Vagina (tissue), 2 donors: Measurements from ENCODE around the gene ELMO3. TPM values are rescaled to one million over a fixed set of nuclear protein-coding genes. Genes with fewer than 3 reads are reported as not detected.

Experiments used
- DNase-seq, 2 donors: peaks; one replicate each; pipeline ENCODE4 v3.0.0-alpha.2; 2017; ENCODE audit errors: extremely low spot score in 2 of 2
- H3K27ac ChIP-seq: fragments of 200-600 bp; sonication (generic); one replicate; pipeline ENCODE4 v1.5.1; 2019
- H3K27me3 ChIP-seq: fragments of 200-600 bp; sonication (generic); one replicate; pipeline ENCODE4 v1.5.1; 2019
- H3K36me3 ChIP-seq, 2 donors: fragments of 200-600 bp; sonication (generic); one replicate each; pipeline ENCODE4 v1.5.1; 2017 to 2019
- H3K4me1 ChIP-seq: fragments of 200-600 bp; sonication (generic); one replicate; pipeline ENCODE4 v1.5.1; 2019
- H3K4me3 ChIP-seq, 2 donors: fragments of 200-600 bp; sonication (generic); 1 replicate in 1 of 2; 2 replicates in 1 of 2; pipeline ENCODE4 v1.5.1; 2016 to 2019
- H3K9me3 ChIP-seq: fragments of 200-600 bp; sonication (generic); one replicate; pipeline ENCODE4 v1.5.1; 2019
- CTCF ChIP-seq, 3 experiments: fragments of 450-650 bp in 2 of 3; fragments of 200-600 bp in 1 of 3; sonication (generic) in 1 of 3; IDR thresholded peaks; one replicate each; pipeline ENCODE4 v1.5.1; 2017 to 2019; ENCODE audit warnings: antibody characterized with exemption in 3 of 3, mild to moderate bottlenecking in 2 of 3, moderate library complexity in 2 of 3
- POLR2A ChIP-seq, 2 donors: fragments of 450-650 bp; IDR thresholded peaks; one replicate each; pipeline ENCODE4 v1.6.1; 2017; ENCODE audit warnings: antibody characterized with exemption in 2 of 2, mild to moderate bottlenecking in 2 of 2, moderate library complexity in 2 of 2
- POLR2AphosphoS5 ChIP-seq, 2 donors: sonication (generic); formaldehyde crosslinking; IDR thresholded peaks; one replicate each; pipeline ENCODE4 v1.9.0; 2017; ENCODE audit warnings: antibody characterized with exemption in 2 of 2, mild to moderate bottlenecking in 2 of 2, low read depth in 1 of 2; ENCODE audit not compliant: insufficient read depth in 1 of 2
- intact Hi-C: fragments of 100-400 bp; cut with DNase I; formaldehyde crosslinking; loops from one replicate; pipeline ENCODE4 v1.15.1; 2023
- total RNA-seq: library from RNA; depleted of rRNA; stranded (reverse); fragments of >200 nt; gene quantifications from one replicate; pipeline ENCODE4 v1.2.3, GENCODE V29; 2016

The ELMO3 gene
- total RNA-seq, 1 donor from 2014 or later: 21.6 TPM

GRCh38 chr16:67191995-67192681 lies 6.8 kb upstream of the ELMO3 start, which contains the start of gene E2F4:
Gene E2F4 (plus strand): TSS chr16:67192155. CDS start chr16:67192228, 73 bp downstream.
- DNase-seq: no peak
- H3K9me3 ChIP-seq: no peaks in the 10 kb centered on the region
- peaks cover 28% of the 10 kb centered on the region for H3K4me1 ChIP-seq
- H3K4me3 ChIP-seq: peak within 1 kb of the TSS; percentile 88 to 93
- intact Hi-C loops: loop anchor here (5.0 kb wide), 1 partner anchor 175 kb away; no protein-coding TSS in a partner anchor
- peak within 1 kb of the TSS; percentile 75 for H3K27ac ChIP-seq
- TF ChIP-seq POLR2AphosphoS5 (IDR thresholded peaks at IDR 0.05; ENCODE audit: insufficient read depth in 1 of 2, low read depth in 1 of 2): peak; percentile 75 to 93
- peak in 1 of 2 donors; percentile 57 for TF ChIP-seq POLR2A (IDR thresholded peaks at IDR 0.05)
- peak in 1 of 3 experiments; percentile 19 for TF ChIP-seq CTCF (IDR thresholded peaks at IDR 0.05)
- no peaks in the 10 kb centered on the region for H3K27me3 ChIP-seq
- H3K36me3 ChIP-seq: peaks cover 7 to 31% of the 10 kb centered on the region in 2 donors

- Histone ChIP-seq H3K27me3 (no peaks in the 10 kb centered on the region), H3K9me3 (no peaks in the 10 kb centered on the region), H3K4me3 (peak overlapping the region; percentile 88 to 93), H3K4me1 (peaks cover 28% of the 10 kb centered on the region), H3K27ac (peak overlapping the region; percentile 75), H3K36me3 (peaks cover 7 to 38% of the 10 kb centered on the region in 2 donors)
- DNase-seq: no peak
- TF ChIP-seq POLR2A (IDR thresholded peaks at IDR 0.05) (no peak), CTCF (IDR thresholded peaks at IDR 0.05) (no peak), POLR2AphosphoS5 (IDR thresholded peaks at IDR 0.05; ENCODE audit: insufficient read depth in 1 of 2, low read depth in 1 of 2) (no peak)
- intact Hi-C loops: loop anchor here (5.0 kb wide), 1 partner anchor 176 kb away; no protein-coding TSS in a partner anchor
These were observed 6.1 kb upstream of the ELMO3 start for GRCh38 chr16:67192781-67193361.

GRCh38 chr16:67193536-67193935 lies 5.4 kb upstream of the ELMO3 start:
- peaks cover 33% of the 10 kb centered on the region for H3K4me1 ChIP-seq
- H3K9me3 ChIP-seq: no peaks in the 10 kb centered on the region
- H3K27me3 ChIP-seq: no peaks in the 10 kb centered on the region
- no peak for DNase-seq
- TF ChIP-seq POLR2AphosphoS5 (IDR thresholded peaks at IDR 0.05; ENCODE audit: insufficient read depth in 1 of 2, low read depth in 1 of 2): no peak
- no peak for TF ChIP-seq POLR2A (IDR thresholded peaks at IDR 0.05)
- TF ChIP-seq CTCF (IDR thresholded peaks at IDR 0.05): no peak
- peak overlapping the region; percentile 13 for H3K27ac ChIP-seq
- H3K4me3 ChIP-seq: peak overlapping the region; percentile 88 to 93
- intact Hi-C loops: loop anchor here (5.0 kb wide), 1 partner anchor 176 kb away; no protein-coding TSS in a partner anchor
- H3K36me3 ChIP-seq: peaks cover 7 to 43% of the 10 kb centered on the region in 2 donors

- no peak overlapping the region for H3K4me3 ChIP-seq
- intact Hi-C loops: loop anchor here (5.0 kb wide), 1 partner anchor 177 kb away; no protein-coding TSS in a partner anchor
- no peak overlapping the region for H3K27ac ChIP-seq
- peaks cover 7 to 43% of the 10 kb centered on the region in 2 donors for H3K36me3 ChIP-seq
- no peaks in the 10 kb centered on the region for H3K9me3 ChIP-seq
- peaks cover 40% of the 10 kb centered on the region for H3K4me1 ChIP-seq
- no peak for DNase-seq
- no peaks in the 10 kb centered on the region for H3K27me3 ChIP-seq
- TF ChIP-seq POLR2AphosphoS5 (IDR thresholded peaks at IDR 0.05; ENCODE audit: insufficient read depth in 1 of 2, low read depth in 1 of 2) (no peak), CTCF (IDR thresholded peaks at IDR 0.05) (no peak), POLR2A (IDR thresholded peaks at IDR 0.05) (no peak)
These were observed 4.7 kb upstream of the ELMO3 start for GRCh38 chr16:67194260-67194659.
